MCF 10A (cell line): Measurements from ENCODE around the gene STK10. TPM values are rescaled to one million over a fixed set of nuclear protein-coding genes. Genes with fewer than 3 reads are reported as not detected.

Experiments
- BruUV-seq: library from RNA; stranded (reverse); fragments of 400-500 nt; replicated peaks from 2 replicates; lab custom pipeline; 2021; lab: Mats Ljungman, UMichigan
- CTCF ChIA-PET: fragments of 300-600 bp; sonication (Branson Sonifier 250); formaldehyde crosslinking; extraction: SDS; loops from one replicate; lab custom pipeline; 2021; ENCODE audit warnings: antibody characterized with exemption, inconsistent platforms; lab: Yijun Ruan, JAX
- POLR2A ChIA-PET: fragments of 300-600, 350-650 bp; sonication (Branson Sonifier 250); formaldehyde crosslinking; extraction: SDS; loops from one replicate; lab custom pipeline; 2020; ENCODE audit warnings: antibody characterized with exemption, inconsistent platforms; lab: Yijun Ruan, JAX
- DNase-seq: peaks from one replicate; pipeline ENCODE4 v3.0.0-alpha.2; 2018; ENCODE audit not compliant: unreplicated experiment
- H3K27ac Mint-ChIP-seq: one replicate; pipeline ENCODE4 v1.8.0; 2022; ENCODE audit warnings: mild to moderate bottlenecking, low read depth, mixed read lengths; ENCODE audit not compliant: unreplicated experiment
- H3K27me3 Mint-ChIP-seq: one replicate; pipeline ENCODE4 v1.8.0; 2022; ENCODE audit warnings: mixed read lengths; ENCODE audit not compliant: insufficient read depth, unreplicated experiment
- H3K36me3 Mint-ChIP-seq: one replicate; pipeline ENCODE4 v1.8.0; 2022; ENCODE audit warnings: mild to moderate bottlenecking, moderate library complexity, mixed read lengths; ENCODE audit not compliant: insufficient read depth, unreplicated experiment
- H3K4me1 Mint-ChIP-seq: one replicate; pipeline ENCODE4 v1.8.0; 2022; ENCODE audit warnings: mixed read lengths; ENCODE audit not compliant: insufficient read depth, unreplicated experiment
- H3K4me3 Mint-ChIP-seq: one replicate; pipeline ENCODE4 v1.8.0; 2022; ENCODE audit warnings: mild to moderate bottlenecking, moderate library complexity, mixed read lengths; ENCODE audit not compliant: unreplicated experiment
- H3K9me3 Mint-ChIP-seq: one replicate; pipeline ENCODE4 v1.8.0; 2022; ENCODE audit warnings: mixed read lengths; ENCODE audit not compliant: unreplicated experiment
- CTCF ChIP-seq: fragments of 200-600 bp; IDR thresholded peaks from one replicate; pipeline ENCODE4 v1.8.0; 2022; ENCODE audit warnings: antibody characterized with exemption, mild to moderate bottlenecking; ENCODE audit not compliant: unreplicated experiment
- intact Hi-C: fragments of 100-400 bp; cut with micrococcal nuclease; formaldehyde crosslinking; loops from 2 replicates; pipeline ENCODE4 v1.14.1; 2022
- total RNA-seq: library from RNA; stranded (reverse); gene quantifications from 2 replicates; pipeline ENCODE4 v1.2.3, GENCODE V29; 2022

STK10 gene
- total RNA-seq, 1 experiment from 2014 or later, result 46.5 TPM

- no peak overlapping the region for H3K27ac Mint-ChIP-seq
- intact Hi-C loops, result no loop called here
- no peak overlapping the region for H3K4me3 Mint-ChIP-seq
- H3K27me3 Mint-ChIP-seq, result no peaks in the 10 kb centered on the region
- no TSS peak for BruUV-seq
- ChIA-PET CTCF (interaction anchor here (1.1 kb wide), 1 partner anchor 31 kb away, joined by 6 read pairs; the partner anchor contains the start of gene STK10), POLR2A (no interaction called here)
- peaks cover 9% of the 10 kb centered on the region for H3K4me1 Mint-ChIP-seq
- peaks cover 20% of the 10 kb centered on the region for H3K36me3 Mint-ChIP-seq
- H3K9me3 Mint-ChIP-seq, result no peaks in the 10 kb centered on the region
- DNase-seq, result no peak
- TF ChIP-seq CTCF, result no peak
Measured at GRCh38 chr5:172219296-172219695, 31.3 kb upstream of the STK10 start.

GRCh38 chr5:172216345-172216744, 28.3 kb upstream of the STK10 start:
- intact Hi-C loops, result no loop called here
- H3K9me3 Mint-ChIP-seq, result no peaks in the 10 kb centered on the region
- no peak overlapping the region for H3K27ac Mint-ChIP-seq
- TF ChIP-seq CTCF, result no peak
- no peak overlapping the region for H3K4me3 Mint-ChIP-seq
- BruUV-seq, result no TSS peak
- peaks cover 9% of the 10 kb centered on the region for H3K4me1 Mint-ChIP-seq
- ChIA-PET CTCF (interaction anchor here (0.7 kb wide), 1 partner anchor 207 kb away, joined by 6 read pairs; no protein-coding TSS in a partner anchor), POLR2A (no interaction called here)
- peak; percentile 31 for DNase-seq
- H3K27me3 Mint-ChIP-seq, result no peaks in the 10 kb centered on the region
- peaks cover 36% of the 10 kb centered on the region for H3K36me3 Mint-ChIP-seq

GRCh38 chr5:172213126-172213525, 25.1 kb upstream of the STK10 start:
- CTCF ChIA-PET, result interaction anchor here (1.2 to 4.0 kb wide), 4 partner anchors 10 to 46 kb away, joined by 3 to 17 read pairs (median 4); partner anchors contain the start of gene STK10
- DNase-seq, result no peak
- intact Hi-C loops, result no loop called here
- TF ChIP-seq CTCF, result no peak
- BruUV-seq, result no TSS peak
- Mint-ChIP-seq H3K27me3 (no peaks in the 10 kb centered on the region), H3K9me3 (no peaks in the 10 kb centered on the region), H3K27ac (no peak overlapping the region), H3K36me3 (peaks cover 45% of the 10 kb centered on the region), H3K4me1 (peaks cover 9% of the 10 kb centered on the region), H3K4me3 (no peak overlapping the region)
- POLR2A ChIA-PET, result interaction anchor here (0.8 to 1.7 kb wide), 5 partner anchors 9 to 68 kb away, joined by 3 to 8 read pairs (median 3); partner anchors contain the start of gene STK10

GRCh38 chr5:172211676-172212075, 23.7 kb upstream of the STK10 start:
- Mint-ChIP-seq H3K4me3 (no peak overlapping the region), H3K9me3 (no peaks in the 10 kb centered on the region), H3K27ac (no peak overlapping the region), H3K36me3 (peaks cover 47% of the 10 kb centered on the region), H3K4me1 (peaks cover 9% of the 10 kb centered on the region), H3K27me3 (no peaks in the 10 kb centered on the region)
- CTCF ChIA-PET, result interaction anchor here (0.6 to 4.0 kb wide), 4 partner anchors 21 to 300 kb away, joined by 3 to 17 read pairs (median 6); partner anchors contain the start of gene STK10
- TF ChIP-seq CTCF, result no peak
- POLR2A ChIA-PET, result interaction anchor here (0.6 to 1.8 kb wide), 3 partner anchors 8 to 465 kb away, joined by 3 to 9 read pairs (median 8); no protein-coding TSS in a partner anchor
- intact Hi-C loops, result no loop called here
- no peak for DNase-seq
- BruUV-seq, result no TSS peak
